ENCODE measurements around the gene MFAP3.

DNA sequence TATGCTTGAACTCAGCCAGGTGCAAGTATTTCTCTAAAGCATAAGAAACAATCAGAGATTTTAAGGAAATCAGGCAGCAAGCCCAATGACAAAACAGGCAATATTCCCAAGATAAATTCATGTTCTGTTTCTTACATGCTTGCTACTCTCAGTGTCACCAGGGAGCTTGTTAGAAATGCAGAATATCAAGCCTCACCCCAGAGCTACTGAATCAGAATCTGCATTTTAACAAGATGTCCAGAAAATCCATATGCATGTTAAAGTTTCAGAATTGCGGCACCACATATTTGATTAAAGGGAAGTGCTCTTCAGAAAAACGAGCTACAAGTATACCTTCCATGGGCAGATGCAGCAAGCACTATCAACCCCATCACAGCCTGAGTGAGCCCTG, 54.4 kb downstream of the MFAP3 start:
- TF ChIP-seq, protein P1, sequence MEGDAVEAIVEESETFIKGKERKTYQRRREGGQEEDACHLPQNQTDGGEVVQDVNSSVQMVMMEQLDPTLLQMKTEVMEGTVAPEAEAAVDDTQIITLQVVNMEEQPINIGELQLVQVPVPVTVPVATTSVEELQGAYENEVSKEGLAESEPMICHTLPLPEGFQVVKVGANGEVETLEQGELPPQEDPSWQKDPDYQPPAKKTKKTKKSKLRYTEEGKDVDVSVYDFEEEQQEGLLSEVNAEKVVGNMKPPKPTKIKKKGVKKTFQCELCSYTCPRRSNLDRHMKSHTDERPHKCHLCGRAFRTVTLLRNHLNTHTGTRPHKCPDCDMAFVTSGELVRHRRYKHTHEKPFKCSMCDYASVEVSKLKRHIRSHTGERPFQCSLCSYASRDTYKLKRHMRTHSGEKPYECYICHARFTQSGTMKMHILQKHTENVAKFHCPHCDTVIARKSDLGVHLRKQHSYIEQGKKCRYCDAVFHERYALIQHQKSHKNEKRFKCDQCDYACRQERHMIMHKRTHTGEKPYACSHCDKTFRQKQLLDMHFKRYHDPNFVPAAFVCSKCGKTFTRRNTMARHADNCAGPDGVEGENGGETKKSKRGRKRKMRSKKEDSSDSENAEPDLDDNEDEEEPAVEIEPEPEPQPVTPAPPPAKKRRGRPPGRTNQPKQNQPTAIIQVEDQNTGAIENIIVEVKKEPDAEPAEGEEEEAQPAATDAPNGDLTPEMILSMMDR (IDR thresholded peaks at IDR 0.05), result no peak
- TF ChIP-seq EP300 (IDR thresholded peaks at IDR 0.05) (no peak), POLR2A (IDR thresholded peaks at IDR 0.05) (no peak)

Measured in upper lobe of left lung (tissue), 4 donors.